ENCODE measurements around the gene OR2C1. TPM values are rescaled to one million over a fixed set of nuclear protein-coding genes. Genes with fewer than 3 reads are reported as not detected.

OR2C1 gene
- not detected in 2 replicates for total RNA-seq (2012; rRNA removed)

- Histone ChIP-seq H3K4me2 (ENCODE audit: low read length) (no peak within 1 kb of the TSS), H3K36me3 (ENCODE audit: insufficient read depth, low read length) (no peaks in the 10 kb centered on the region), H3K27me3 (ENCODE audit: control insufficient read depth, insufficient read depth, low read length) (peaks cover 3% of the 10 kb centered on the region), H3K9me3 (replicated peaks; ENCODE audit: low read length) (no peaks in the 10 kb centered on the region), H3K9ac (ENCODE audit: low read depth, low read length) (no peak within 1 kb of the TSS), H3K4me3 (ENCODE audit: low read length) (no peak within 1 kb of the TSS), H3K4me1 (ENCODE audit: control insufficient read depth, insufficient read depth, low read length) (peaks cover 7% of the 10 kb centered on the region)
Measured at GRCh38 chr16:3355589-3355988, at the start of gene OR2C1. Gene OR2C1, plus strand, starts transcription at chr16:3355889. Its CDS starts 52 bp downstream, at chr16:3355941.

GRCh38 chr16:3306078-3306477, 49.6 kb upstream of the OR2C1 start:
- peaks cover 48% of the 10 kb centered on the region for H3K36me3 ChIP-seq (ENCODE audit: insufficient read depth, low read length)
- H3K4me2 ChIP-seq (ENCODE audit: low read length): peak overlapping the region; percentile 82
- peaks cover 10% of the 10 kb centered on the region for H3K4me1 ChIP-seq (ENCODE audit: control insufficient read depth, insufficient read depth, low read length)
- no peaks in the 10 kb centered on the region for H3K27me3 ChIP-seq (ENCODE audit: control insufficient read depth, insufficient read depth, low read length)
- H3K4me3 ChIP-seq (ENCODE audit: low read length): peak overlapping the region; percentile 83
- H3K9ac ChIP-seq (ENCODE audit: low read depth, low read length): peak overlapping the region; percentile 90
- H3K9me3 ChIP-seq (replicated peaks; ENCODE audit: low read length): peaks cover 21% of the 10 kb centered on the region

- Histone ChIP-seq H3K36me3 (ENCODE audit: insufficient read depth, low read length) (peaks cover 76% of the 10 kb centered on the region), H3K9me3 (replicated peaks; ENCODE audit: low read length) (peaks cover 35% of the 10 kb centered on the region), H3K4me2 (ENCODE audit: low read length) (no peak overlapping the region), H3K27me3 (ENCODE audit: control insufficient read depth, insufficient read depth, low read length) (no peaks in the 10 kb centered on the region), H3K4me1 (ENCODE audit: control insufficient read depth, insufficient read depth, low read length) (no peaks in the 10 kb centered on the region), H3K9ac (ENCODE audit: low read depth, low read length) (no peak overlapping the region), H3K4me3 (ENCODE audit: low read length) (no peak overlapping the region)
Measured at GRCh38 chr16:3311496-3311895, 44.2 kb upstream of the OR2C1 start.

- H3K4me3 ChIP-seq (ENCODE audit: low read length): no peak overlapping the region
- H3K27me3 ChIP-seq (ENCODE audit: control insufficient read depth, insufficient read depth, low read length): no peaks in the 10 kb centered on the region
- H3K9me3 ChIP-seq (replicated peaks; ENCODE audit: low read length): peaks cover 64% of the 10 kb centered on the region
Measured at GRCh38 chr16:3317315-3317999, 38.2 kb upstream of the OR2C1 start.

GRCh38 chr16:3321816-3322215, 33.9 kb upstream of the OR2C1 start:
- Histone ChIP-seq H3K4me1 (ENCODE audit: control insufficient read depth, insufficient read depth, low read length) (no peaks in the 10 kb centered on the region), H3K36me3 (ENCODE audit: insufficient read depth, low read length) (peaks cover 25% of the 10 kb centered on the region), H3K9me3 (replicated peaks; ENCODE audit: low read length) (peaks cover 41% of the 10 kb centered on the region), H3K4me3 (ENCODE audit: low read length) (no peak overlapping the region), H3K27me3 (ENCODE audit: control insufficient read depth, insufficient read depth, low read length) (no peaks in the 10 kb centered on the region), H3K9ac (ENCODE audit: low read depth, low read length) (no peak overlapping the region), H3K4me2 (ENCODE audit: low read length) (no peak overlapping the region)

More at GRCh38 chr16:3317315-3317999, 38.2 kb upstream of the OR2C1 start:
- Histone ChIP-seq H3K4me1 (ENCODE audit: control insufficient read depth, insufficient read depth, low read length) (no peaks in the 10 kb centered on the region), H3K9ac (ENCODE audit: low read depth, low read length) (no peak overlapping the region), H3K36me3 (ENCODE audit: insufficient read depth, low read length) (peaks cover 66% of the 10 kb centered on the region), H3K4me2 (ENCODE audit: low read length) (no peak overlapping the region)

- H3K9me3 ChIP-seq (replicated peaks; ENCODE audit: low read length): no peaks in the 10 kb centered on the region
Measured at GRCh38 chr16:3327514-3327913, 28.2 kb upstream of the OR2C1 start.

GRCh38 chr16:3328104-3328503, 27.6 kb upstream of the OR2C1 start:
- Histone ChIP-seq H3K27me3 (ENCODE audit: control insufficient read depth, insufficient read depth, low read length) (peaks cover 3% of the 10 kb centered on the region), H3K36me3 (ENCODE audit: insufficient read depth, low read length) (no peaks in the 10 kb centered on the region), H3K4me2 (ENCODE audit: low read length) (no peak overlapping the region), H3K4me1 (ENCODE audit: control insufficient read depth, insufficient read depth, low read length) (no peaks in the 10 kb centered on the region), H3K9ac (ENCODE audit: low read depth, low read length) (no peak overlapping the region), H3K4me3 (ENCODE audit: low read length) (no peak overlapping the region), H3K9me3 (replicated peaks; ENCODE audit: low read length) (no peaks in the 10 kb centered on the region)

More at GRCh38 chr16:3327514-3327913, 28.2 kb upstream of the OR2C1 start:
- Histone ChIP-seq H3K4me3 (ENCODE audit: low read length) (no peak overlapping the region), H3K4me2 (ENCODE audit: low read length) (no peak overlapping the region), H3K9ac (ENCODE audit: low read depth, low read length) (no peak overlapping the region), H3K4me1 (ENCODE audit: control insufficient read depth, insufficient read depth, low read length) (no peaks in the 10 kb centered on the region), H3K36me3 (ENCODE audit: insufficient read depth, low read length) (no peaks in the 10 kb centered on the region), H3K27me3 (ENCODE audit: control insufficient read depth, insufficient read depth, low read length) (peaks cover 3% of the 10 kb centered on the region)

GRCh38 chr16:3328643-3329042, 27.0 kb upstream of the OR2C1 start:
- Histone ChIP-seq H3K4me3 (ENCODE audit: low read length) (no peak overlapping the region), H3K9ac (ENCODE audit: low read depth, low read length) (no peak overlapping the region), H3K4me2 (ENCODE audit: low read length) (no peak overlapping the region), H3K36me3 (ENCODE audit: insufficient read depth, low read length) (no peaks in the 10 kb centered on the region), H3K9me3 (replicated peaks; ENCODE audit: low read length) (no peaks in the 10 kb centered on the region), H3K4me1 (ENCODE audit: control insufficient read depth, insufficient read depth, low read length) (no peaks in the 10 kb centered on the region), H3K27me3 (ENCODE audit: control insufficient read depth, insufficient read depth, low read length) (peaks cover 3% of the 10 kb centered on the region)

DNA sequence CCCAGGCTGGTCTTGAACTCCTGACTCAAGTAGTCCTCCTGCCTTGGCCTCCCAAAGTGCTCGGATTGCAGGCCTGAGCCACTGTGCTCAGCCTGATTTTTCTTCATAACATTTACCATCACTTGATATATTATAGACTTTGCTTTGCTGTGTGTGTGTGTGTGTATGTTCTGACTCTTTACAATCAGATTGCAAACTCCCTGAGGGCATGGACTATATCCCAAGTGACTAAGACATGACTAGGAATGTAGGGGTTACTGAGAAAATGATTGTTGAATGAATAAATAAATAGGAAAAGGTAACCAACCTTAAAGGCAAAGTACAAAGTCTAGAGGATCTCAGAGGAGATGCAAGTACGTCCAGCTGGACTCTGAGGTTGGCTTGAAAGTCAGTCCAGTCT, 9.6 kb upstream of the OR2C1 start:
- Histone ChIP-seq H3K36me3 (ENCODE audit: insufficient read depth, low read length) (no peaks in the 10 kb centered on the region), H3K4me1 (ENCODE audit: control insufficient read depth, insufficient read depth, low read length) (no peaks in the 10 kb centered on the region), H3K9me3 (replicated peaks; ENCODE audit: low read length) (no peaks in the 10 kb centered on the region), H3K4me2 (ENCODE audit: low read length) (no peak overlapping the region), H3K9ac (ENCODE audit: low read depth, low read length) (no peak overlapping the region), H3K27me3 (ENCODE audit: control insufficient read depth, insufficient read depth, low read length) (peaks cover 8% of the 10 kb centered on the region), H3K4me3 (ENCODE audit: low read length) (no peak overlapping the region)

GRCh38 chr16:3347586-3347985, 8.1 kb upstream of the OR2C1 start:
- no peak overlapping the region for H3K4me3 ChIP-seq (ENCODE audit: low read length)
- H3K4me2 ChIP-seq (ENCODE audit: low read length): no peak overlapping the region
- no peaks in the 10 kb centered on the region for H3K4me1 ChIP-seq (ENCODE audit: control insufficient read depth, insufficient read depth, low read length)
- no peak overlapping the region for H3K9ac ChIP-seq (ENCODE audit: low read depth, low read length)
- peaks cover 11% of the 10 kb centered on the region for H3K27me3 ChIP-seq (ENCODE audit: control insufficient read depth, insufficient read depth, low read length)
- no peaks in the 10 kb centered on the region for H3K36me3 ChIP-seq (ENCODE audit: insufficient read depth, low read length)
- H3K9me3 ChIP-seq (replicated peaks; ENCODE audit: low read length): no peaks in the 10 kb centered on the region

- Histone ChIP-seq H3K36me3 (ENCODE audit: insufficient read depth, low read length) (no peaks in the 10 kb centered on the region), H3K27me3 (ENCODE audit: control insufficient read depth, insufficient read depth, low read length) (peaks cover 11% of the 10 kb centered on the region), H3K4me2 (ENCODE audit: low read length) (no peak overlapping the region), H3K4me3 (ENCODE audit: low read length) (no peak overlapping the region), H3K9me3 (replicated peaks; ENCODE audit: low read length) (no peaks in the 10 kb centered on the region), H3K9ac (ENCODE audit: low read depth, low read length) (no peak overlapping the region), H3K4me1 (ENCODE audit: control insufficient read depth, insufficient read depth, low read length) (no peaks in the 10 kb centered on the region)
Measured at GRCh38 chr16:3348547-3349167, 7.0 kb upstream of the OR2C1 start.

GRCh38 chr16:3349175-3349574, 6.5 kb upstream of the OR2C1 start:
- H3K4me2 ChIP-seq (ENCODE audit: low read length): no peak overlapping the region
- H3K36me3 ChIP-seq (ENCODE audit: insufficient read depth, low read length): no peaks in the 10 kb centered on the region
- no peak overlapping the region for H3K4me3 ChIP-seq (ENCODE audit: low read length)
- H3K9ac ChIP-seq (ENCODE audit: low read depth, low read length): no peak overlapping the region
- peaks cover 11% of the 10 kb centered on the region for H3K27me3 ChIP-seq (ENCODE audit: control insufficient read depth, insufficient read depth, low read length)
- no peaks in the 10 kb centered on the region for H3K4me1 ChIP-seq (ENCODE audit: control insufficient read depth, insufficient read depth, low read length)
- no peaks in the 10 kb centered on the region for H3K9me3 ChIP-seq (replicated peaks; ENCODE audit: low read length)

Measured in skeletal muscle satellite cell (primary cell).